DMS 273 treated with DMSO at 0.1 percent for 48 hours (cell line): ENCODE measurements around the gene TDRD7.
"Not testable (repeated sequence)": the region's sequence is repeated elsewhere in the genome, so short reads cannot be mapped to it uniquely, and the experiment has no call there.

Experiments used
- DNase-seq: peaks from one replicate; lab custom pipeline; 2025; lab: John Stamatoyannopoulos, UW

TDRD7 gene

DNA sequence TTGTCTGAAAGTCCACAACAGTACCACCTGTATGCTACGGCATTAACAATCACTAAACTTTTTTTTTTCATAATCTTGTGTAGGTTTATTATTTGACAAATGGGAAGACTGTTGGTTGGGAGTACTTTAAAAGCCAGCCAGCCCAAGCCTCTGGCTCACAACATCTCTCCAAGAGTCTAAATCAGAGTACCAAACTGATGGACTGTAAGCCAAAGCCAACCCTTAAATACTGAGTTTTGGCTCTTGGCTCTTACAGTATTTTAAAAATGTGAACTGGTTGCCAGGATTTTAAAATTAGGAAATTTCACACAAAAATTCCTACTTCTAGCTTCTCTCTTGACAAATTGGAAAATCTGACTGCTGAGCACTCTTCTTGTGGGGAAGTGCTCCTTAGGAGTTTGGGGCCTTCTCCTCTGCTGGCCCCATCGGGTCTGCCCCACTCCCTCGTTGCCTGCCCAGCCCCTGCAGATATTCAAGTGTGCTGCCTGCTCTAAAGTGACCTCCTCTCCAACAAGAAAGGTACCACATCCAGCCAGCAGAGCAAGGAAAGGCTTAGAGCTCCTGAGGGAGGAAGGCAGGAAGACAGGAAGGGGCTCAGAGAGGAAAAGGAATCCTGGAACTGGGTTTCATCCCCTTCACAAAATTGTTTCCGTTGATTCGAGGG is 67.7 kb downstream of the TDRD7 start:
- DNase-seq = no peak

DNA sequence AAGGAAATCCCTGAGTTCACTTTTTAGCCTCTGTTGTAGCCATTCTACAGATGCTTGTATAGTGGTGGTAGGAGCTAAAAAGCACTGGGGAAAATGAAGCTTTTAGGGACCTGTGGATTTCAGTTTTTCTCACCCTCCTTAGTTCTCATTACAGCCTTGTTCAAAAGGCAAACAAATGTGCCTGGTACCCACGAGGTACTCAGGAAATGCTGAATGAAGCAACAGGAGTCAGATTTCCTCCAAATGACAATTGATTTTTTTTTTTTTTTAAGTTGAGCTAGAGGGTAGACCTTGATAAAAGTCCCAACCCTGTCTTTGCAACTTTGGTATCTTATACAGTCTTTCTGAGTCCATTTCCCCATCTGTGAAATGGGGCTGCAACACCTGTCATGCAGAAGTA is 68.3 kb downstream of the TDRD7 start:
- DNase-seq = no peak

DNA sequence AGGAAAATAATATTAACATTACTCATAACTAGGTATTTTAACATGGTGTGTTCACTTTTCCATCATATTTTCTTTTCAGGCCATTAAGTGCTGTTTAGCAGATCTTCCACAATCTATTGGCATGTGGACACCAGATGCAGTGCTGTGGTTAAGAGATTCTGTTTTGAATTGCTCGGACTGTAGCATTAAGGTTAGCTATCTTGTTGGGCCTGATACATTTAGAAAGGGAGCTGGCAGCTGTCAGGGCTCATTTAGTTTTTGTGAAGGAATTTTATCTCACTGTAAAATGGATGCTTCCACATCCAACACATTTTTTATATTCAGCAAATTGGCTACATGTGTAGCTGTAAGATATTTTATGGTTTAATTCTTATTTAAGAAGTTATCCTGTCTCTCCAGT is 68.9 kb downstream of the TDRD7 start:
- DNase-seq = no peak

DNA sequence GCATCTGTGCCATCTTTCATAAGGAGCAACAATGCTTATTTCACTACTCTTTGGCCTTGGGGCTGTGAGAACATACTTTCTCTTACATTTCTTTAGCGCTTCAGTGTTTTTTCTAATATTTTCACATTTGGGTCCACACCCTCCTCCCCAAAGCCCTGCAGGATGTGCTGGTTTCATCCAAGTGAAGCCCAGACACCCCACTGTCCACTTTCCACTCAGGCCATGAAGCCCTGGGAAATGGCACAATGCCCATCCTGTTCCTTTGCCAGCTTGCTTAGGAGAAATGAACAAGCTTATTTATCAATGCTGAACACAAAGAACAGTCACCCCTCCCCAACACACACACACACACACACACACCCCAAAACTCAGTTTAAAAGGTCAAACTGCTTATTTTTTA is 72.2 kb downstream of the TDRD7 start:
- no peak for DNase-seq

DNA sequence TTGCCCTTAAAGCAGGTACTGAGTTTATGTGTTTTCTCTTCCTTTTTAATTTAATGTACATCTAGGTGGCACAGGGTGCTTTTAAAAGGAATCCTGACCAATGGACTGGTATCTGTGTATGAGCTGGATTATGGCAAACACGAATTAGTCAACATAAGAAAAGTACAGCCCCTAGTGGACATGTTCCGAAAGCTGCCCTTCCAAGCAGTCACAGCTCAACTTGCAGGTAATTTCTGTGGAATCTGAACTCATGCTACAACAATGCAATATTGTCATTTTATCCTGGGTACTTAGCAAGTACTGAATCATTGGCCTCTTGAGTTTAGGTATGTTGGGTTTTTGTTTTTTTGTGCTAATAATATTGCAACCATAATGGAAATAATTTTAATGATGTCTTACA is 75.2 kb downstream of the TDRD7 start:
- no peak for DNase-seq

DNA sequence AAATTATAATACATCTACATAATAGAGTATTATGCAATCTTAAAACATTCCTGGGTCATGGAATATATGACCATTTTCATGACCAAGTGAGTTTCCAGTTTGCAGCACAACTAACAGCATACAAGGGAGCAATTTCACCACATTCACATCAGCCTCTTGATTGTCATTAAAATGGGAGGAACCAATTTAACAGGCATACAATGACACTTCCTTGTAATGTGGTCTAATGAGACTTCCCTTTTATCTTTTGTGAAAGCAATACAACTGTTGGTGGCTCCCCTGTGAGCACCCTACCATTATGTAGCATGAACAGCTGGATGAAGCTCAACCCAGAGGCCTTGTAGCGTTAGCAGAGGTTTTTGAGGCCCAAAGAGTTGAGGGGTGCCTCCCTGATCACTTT is 76.0 kb downstream of the TDRD7 start:
- no peak for DNase-seq

DNA sequence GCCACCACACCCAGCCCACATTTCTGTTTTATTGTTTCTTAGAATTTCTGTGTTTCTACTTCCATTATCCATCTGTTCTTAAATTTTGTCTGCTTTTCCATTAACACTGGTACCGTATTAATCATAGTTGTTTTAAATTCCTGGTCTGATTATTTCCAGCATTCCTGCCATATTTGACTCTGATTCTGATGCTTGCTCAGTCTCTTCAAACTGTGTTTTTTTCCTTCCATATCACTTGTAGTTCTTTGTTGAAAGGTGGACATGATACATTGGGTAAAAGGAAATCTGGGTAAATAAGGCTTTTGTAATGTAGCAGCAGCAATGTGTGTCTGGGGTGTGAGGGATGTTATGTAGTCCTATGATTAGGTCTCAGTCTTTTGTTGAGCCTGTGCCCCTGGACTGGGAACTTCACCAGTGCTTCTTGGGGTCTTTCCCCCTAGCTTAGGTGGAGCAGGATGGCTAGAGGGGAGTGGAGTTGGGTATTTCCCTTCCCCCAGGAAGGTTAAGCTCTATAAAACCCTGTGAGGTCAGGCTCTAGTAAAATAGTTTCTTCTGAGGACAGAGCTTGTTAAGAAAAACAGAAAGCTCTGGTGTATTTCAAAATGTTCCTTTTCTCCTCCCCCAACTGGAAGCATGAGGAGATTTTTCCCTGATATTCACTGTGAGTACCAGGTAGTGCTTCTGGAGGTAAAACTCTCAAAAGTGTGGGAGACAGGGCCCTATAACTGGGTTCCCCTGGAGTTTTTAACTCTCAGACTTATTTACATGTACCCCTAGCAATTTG is 79.5 kb downstream of the TDRD7 start:
- no peak for DNase-seq

DNA sequence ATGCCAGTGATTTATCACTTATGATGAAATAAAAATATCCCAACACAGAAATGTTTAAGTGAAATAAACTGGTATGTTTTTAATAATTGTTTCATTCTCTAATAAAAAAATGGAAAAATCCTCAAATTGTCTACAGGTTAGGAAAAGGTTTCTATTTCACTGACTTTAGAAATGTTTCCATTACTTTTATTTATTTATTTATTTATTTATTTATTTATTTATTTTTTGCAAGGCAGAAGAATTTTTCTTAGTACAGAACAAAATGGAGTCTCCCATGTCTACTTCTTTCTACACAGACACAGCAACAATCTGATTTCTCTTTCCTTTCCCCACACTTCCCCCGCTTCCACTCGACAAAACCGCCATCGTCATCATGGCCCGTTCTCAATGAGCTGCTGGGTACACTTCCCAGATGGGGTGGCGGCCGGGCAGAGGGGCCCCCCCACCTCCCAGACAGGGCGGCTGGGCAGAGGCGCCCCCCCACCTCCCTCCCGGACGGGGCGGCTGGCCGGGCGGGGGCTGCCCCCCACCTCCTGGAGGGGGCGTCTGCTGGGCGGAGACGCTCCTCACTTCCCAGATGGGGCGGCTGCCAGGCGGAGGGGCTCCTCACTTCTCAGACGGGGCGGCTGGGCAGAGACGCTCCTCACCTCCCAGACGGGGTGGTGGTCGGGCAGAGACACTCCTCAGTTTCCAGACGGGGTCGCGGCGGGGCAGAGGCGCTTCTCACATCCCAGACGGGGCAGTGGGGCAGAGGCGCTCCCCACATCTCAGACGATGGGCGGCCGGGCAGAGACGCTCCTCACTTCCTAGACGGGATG is 85.9 kb downstream of the TDRD7 start:
- not testable (repeated sequence) for DNase-seq

DNA sequence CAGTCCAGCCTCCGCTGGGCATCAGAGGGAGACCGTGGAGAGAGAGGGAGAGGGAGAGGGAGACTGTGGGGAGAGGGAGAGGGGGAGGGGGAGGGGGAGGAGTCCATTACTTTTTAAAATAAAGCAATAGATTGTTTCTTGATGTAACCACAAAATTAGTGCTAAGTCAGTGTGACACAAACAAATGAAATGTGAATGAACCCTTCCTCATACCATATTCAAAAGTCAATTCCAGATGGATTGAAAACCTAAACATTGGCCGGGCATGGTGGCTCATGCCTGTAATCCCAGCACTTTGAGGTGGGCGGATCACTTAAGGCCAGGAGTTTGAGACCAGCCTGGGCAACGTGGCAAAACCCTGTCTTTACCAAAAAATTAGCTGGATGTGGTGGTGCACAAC is 87.0 kb downstream of the TDRD7 start:
- not testable (repeated sequence) for DNase-seq

DNA sequence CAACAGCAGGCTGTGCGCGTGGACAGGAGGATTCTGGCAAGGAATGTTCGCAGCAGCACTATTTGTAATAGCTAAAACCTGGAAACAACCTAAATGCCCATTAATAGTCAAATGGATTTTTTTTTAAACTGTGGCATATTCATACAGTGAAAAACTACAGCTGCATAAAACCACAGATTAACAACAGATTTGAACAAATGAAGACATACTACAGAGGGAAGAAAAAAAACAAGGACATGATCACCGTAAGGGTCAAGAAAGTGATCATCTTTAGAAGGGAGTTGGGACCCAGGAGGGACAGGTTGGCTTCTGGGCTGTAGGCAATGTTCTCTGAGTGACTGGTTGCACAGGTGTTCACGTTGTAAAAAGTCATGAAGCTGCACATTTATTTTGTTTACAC is 88.4 kb downstream of the TDRD7 start:
- DNase-seq = no peak

DNA sequence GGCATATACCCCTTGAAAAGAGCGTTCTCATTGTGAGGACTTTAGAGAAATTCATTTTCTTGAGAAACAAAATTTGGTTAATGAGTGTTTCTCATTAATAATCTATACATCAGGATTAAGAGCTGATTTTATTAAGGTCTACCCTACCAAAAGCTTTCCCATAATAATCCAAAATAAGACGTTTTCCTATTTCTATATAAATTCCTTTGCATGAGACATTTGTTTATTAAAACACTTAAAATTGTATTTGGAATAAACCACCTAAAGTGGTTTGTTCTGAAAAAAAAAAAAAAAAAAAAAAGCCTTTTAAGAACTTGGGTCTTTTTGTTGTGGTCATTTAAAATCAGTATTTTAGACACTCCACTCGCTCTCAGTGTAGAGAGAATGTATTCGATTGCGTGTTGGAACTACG is 88.9 kb downstream of the TDRD7 start:
- DNase-seq = no peak

DNA sequence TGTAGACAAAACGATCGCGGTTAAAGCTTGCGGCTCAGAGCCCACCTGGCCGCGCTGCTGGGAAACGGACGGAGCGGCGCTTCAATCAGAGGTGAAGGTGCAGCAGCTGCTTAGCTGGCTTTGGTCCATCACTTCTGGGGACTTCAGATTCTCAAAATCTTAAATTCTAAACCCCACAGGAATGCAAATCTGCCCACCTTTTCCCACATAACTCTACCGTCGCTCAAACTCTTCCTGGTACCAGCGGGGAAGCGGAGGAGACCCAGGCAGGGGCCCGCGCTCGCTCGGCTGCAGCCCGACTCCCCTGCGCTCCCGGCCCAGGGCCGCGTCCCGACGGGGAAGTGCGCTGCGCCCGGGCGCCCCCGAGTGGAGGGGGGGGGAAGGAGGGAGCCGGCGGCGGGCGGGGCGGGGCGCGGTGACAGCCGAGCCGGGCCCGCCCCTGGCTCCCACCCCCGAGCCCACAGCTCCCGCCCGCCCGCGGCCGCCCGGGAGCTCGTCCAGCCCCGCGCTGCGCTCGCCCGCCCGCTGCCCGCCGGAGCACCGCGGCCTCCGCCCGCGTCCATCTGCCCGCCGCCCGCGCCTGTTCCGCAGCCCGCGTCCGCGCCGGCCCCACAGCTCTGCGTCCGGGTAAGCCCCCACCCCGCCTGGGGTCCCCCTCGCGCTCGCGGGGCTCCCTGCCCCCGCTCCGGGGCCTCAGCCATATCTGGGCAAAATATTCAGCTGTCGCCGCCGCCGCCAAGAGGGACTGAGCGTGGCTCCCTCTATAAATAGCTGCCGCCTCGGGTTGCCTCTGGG is 89.5 kb downstream of the TDRD7 start, which contains the start of gene TMOD1:
TMOD1 (plus strand) TSS at position 490 of the 795 bp plus-strand sequence. CDS start 22,523 bp downstream, outside the sequence.
- DNase-seq = peak; percentile 64

DNA sequence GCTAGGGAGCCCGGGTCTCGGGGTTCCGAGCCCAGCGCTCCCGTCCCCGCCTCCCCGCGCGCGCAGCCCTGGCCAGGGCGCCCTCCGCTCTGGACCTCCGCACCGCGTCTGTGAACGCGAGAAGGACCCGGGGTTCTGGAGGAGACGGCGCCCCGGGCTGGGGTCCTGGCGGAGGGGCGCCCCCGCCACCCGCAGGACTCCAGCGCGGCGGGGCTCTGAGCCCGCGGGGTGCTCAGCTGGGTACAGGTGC is 90.0 kb downstream of the TDRD7 start:
- DNase-seq = no peak

DNA sequence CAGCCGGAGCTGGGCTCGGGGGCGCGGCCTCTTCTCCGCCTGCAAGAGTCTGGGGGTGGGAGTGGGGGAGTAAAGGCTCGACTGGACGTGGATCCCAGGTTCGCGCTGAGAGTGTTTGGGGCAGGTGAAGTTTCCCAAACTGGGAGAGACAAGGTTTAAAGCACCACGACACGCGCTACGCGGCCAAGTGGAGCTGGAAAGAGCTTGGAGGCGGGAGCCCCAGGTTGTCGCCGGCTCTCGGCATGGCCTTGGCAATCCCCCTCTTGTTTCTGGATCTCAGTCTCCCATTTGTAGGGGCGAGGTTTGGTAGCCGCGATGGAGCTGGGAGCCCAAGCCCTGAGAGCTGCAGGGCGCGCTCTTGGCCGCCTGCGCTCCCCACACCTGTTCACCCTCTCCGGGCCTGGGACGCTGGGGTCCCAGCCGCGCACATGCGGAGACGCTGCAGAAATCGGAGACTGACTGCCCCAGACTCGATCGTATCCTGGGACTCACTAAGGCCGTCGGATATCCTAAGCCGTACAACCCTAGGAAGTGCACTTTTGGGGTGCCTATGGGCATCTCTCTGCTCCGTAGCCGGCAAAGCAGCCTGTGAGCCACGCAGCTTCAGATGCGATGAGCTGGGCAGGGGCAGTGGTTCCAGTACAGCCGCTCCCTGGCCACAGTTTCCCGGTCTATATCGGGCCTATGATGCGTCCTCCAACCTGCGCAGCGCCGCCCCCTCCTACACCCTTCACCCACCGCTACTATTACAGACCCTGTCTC is 90.5 kb downstream of the TDRD7 start:
- no peak for DNase-seq

DNA sequence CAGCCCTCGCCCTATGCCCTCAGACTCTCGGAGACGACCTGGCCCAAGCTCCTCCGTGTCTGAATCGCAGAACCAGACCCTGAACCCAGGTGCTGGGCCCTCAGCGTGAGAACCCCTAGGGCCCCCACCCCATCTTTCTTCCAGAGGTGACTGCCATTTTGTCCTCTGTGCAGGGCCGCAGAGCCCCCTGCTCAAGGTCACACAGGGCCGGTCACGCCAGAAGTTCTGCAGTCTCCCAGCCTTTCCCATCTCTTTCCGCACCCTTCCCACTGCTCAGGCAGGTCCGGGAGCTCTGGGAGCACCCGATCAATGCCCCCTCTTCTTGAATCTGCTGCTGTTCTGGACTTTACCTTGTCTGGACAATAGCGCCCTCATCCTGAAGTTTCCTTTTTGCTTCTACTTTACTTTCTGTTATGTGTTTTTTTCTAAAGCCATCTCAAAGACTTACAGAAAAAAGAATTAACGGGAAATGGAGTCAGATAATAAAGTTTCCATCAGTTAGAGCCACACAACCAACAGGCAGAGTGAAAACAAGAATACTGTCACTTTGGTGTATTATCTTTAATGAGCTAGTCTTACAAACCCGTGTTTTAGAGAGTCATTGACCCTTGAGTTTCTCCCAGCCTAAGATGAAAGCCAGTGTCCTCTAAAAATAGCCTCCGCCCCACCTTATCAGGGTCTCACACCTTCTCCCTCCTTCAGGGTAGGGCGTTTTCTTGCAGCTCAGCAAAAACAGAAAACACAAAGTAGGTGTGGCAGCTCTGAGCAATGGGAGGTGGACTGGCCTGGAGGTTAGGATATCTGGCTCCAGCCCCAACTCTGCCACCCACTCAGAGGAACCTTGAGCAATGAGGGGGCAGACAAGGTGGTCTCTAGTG is 91.3 kb downstream of the TDRD7 start:
- DNase-seq = no peak

DNA sequence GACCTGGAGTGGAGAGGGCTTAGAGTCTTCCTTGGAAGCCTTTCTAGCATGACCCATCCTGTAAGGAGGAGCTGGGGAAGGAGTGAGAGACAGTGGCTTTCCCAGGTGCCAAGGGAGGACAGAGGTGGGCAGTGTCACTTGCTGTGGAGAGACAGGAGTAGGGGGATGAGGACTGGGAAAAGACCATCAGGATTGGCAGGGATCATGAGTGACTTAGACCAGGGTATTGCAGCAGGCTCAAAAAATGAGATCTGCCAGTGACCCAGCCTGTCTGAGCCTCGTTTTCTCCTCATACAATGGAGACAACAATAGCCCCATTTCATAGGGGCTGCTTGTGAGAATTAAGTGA is 91.9 kb downstream of the TDRD7 start:
- DNase-seq = no peak

DNA sequence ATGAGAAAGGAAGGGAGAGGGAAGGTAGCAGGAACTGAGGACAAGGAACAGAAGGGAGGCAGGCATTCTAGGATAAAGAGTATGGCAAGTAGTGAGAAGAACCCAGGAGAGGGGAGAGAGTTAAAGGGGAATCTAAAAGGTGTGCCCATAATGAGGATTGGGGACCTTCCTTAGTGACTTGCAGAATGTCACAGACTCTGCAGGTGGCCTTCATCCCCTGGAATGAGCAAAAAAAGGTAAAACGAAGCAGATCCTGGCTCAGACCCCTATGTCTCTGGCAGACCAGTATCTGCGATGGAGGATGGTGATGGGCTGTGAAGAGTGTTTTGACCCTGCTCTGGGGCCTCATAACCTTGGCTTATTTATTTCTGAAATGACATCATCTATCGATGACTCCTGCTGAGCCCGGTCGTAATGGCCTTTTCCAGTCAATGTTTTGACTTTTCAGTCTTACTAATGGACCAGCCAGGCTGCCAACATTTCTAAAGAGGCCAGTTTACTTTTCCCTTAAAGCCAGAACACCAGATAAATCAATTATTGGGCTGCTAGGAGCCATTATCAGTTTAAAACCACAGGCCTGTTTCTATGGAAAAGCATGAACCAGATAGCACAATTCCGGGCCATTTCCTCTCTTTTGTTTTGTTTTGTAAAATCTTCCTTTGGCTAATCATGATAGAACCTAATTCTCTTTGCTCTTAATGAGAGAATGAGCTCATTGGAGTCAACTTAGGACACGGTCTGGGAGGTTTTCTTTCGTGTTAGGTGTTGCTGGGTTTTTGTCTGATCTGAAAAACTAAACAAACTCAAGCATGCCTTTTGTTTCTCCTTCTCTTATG is 92.7 kb downstream of the TDRD7 start:
- no peak for DNase-seq

DNA sequence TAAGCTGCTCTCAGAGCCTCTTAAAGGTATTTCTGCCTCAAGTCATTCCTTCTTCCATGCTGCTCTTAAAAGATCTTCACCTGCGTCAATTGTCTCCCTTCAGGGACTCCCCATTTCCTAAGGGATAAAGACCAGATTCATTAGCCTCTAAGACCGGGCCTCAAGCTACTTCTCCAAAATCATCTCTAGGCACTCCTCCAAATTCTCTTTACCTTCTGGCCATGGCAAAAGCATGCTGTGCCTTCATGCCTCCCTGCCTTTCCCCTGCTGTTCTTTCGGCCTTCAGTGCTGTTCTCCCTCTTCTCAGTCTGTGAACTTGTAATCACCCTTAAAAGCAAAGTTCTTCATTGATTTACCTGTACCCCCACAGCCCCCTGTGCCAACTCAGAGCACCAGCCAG is 93.9 kb downstream of the TDRD7 start:
- no peak for DNase-seq

DNA sequence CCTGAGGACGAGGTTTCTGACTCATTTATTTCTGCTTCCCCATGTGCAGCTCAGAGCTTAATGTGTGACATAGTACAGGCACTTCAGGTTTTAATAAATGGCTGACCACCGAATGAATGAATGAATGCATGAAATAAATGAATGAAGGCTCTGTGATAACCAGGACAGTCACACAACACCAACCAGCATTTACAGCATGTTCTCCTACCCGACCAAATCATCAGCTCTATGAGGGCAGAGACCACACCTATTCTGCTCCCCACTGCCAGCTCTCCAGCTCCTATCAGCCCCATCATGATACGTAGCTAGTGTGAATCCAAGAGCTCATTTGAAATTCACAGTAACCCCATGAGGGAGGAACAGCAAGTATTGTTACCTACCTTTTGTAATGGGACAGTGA is 94.4 kb downstream of the TDRD7 start:
- DNase-seq = no peak

DNA sequence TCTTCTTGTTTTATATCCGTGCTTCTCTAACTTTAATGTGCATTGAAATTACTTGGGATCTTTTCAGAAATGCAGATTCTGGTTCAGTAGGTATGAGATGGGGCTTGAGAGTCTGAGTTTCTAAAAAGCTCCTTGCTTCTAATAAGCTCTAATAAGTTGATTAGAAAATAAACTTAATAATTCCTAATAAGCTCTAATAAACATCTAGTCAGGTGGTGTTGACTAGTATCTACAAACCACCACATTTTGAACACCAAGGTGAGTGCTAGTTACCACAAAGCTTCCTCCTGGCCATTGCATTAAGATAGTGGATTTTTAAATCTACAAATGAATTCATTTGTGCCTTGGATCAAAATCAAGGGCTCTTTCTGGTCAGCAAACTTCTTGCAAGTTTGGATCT is 94.9 kb downstream of the TDRD7 start:
- DNase-seq = no peak
